Measurements from ENCODE around the gene LRRC49.

GRCh38 chr15:70932397-70932796, 39.8 kb downstream of the LRRC49 start:
- no peak for TF ChIP-seq POLR2A (IDR thresholded peaks at IDR 0.05; ENCODE audit: low read depth, low read length)
- no peak for TF ChIP-seq GATA2 (IDR thresholded peaks at IDR 0.05; ENCODE audit: insufficient read depth, insufficient read length, low read depth, low read length)
- TF ChIP-seq CTCF (IDR thresholded peaks at IDR 0.05; ENCODE audit: extremely low read depth in 1 of 2, insufficient read depth in 1 of 2, low read depth in 1 of 2, low read length in 2 of 2), result no peak
- TF ChIP-seq MAX (IDR thresholded peaks at IDR 0.05; ENCODE audit: insufficient read depth, insufficient read length), result no peak
- no peak for TF ChIP-seq EZH2 (IDR thresholded peaks at IDR 0.05; ENCODE audit: borderline replicate concordance, low read depth, low read length, severe bottlenecking)
- no peak for TF ChIP-seq POLR2AphosphoS5 (IDR thresholded peaks at IDR 0.05; ENCODE audit: insufficient read depth, low read depth, low read length)
- no peak for TF ChIP-seq MYC (IDR thresholded peaks at IDR 0.05; ENCODE audit: low read depth, low read length)
- no peak for TF ChIP-seq JUN (IDR thresholded peaks at IDR 0.05; ENCODE audit: borderline replicate concordance, insufficient read depth, insufficient read length, low read depth)
- TF ChIP-seq FOS (IDR thresholded peaks at IDR 0.05; ENCODE audit: borderline replicate concordance, insufficient read depth, low read length), result no peak
